RCC 7860 (cell line): ENCODE measurements around the gene SNX32.

Experiments used
- DNase-seq: peaks from one replicate; pipeline ENCODE4 v3.0.0-alpha.2; 2015; ENCODE audit warnings: low spot score
- FAIRE-seq: peaks from 2 replicates; lab custom pipeline; 2012; peaks lifted over from hg19 to GRCh38; lab: Jason Lieb, UNC

SNX32 gene

DNA sequence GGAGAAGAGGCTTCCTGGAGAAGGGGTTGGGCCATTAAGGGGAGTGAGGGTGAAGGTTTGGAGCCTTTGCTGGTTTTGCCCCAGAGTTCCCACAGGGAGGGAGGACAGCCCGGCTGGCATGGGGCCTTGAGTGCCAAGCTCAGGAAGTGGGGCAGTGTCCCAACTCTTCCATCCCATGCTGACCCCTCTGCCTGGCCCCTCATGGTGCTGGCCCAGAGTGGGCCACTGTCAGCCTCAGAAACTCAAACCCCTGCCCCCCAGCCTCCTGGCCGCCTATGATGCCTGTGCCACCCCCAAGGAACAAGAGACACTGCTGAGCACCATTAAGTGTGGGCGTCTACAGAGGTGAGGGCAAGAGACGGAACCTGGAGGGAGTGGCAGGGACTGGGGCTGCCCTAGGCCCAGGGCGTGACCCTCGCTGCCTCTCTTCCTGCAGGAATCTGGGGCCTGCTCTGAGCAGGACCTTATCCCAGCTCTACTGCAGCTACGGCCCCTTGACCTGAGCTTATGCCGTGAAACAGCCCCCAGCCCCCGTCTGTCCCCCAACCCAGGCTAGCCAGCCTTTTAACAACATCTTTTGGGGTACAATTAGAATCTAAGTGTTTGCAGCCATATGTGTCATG lies 31.9 kb downstream of the SNX32 start:
- FAIRE-seq: no peak
- DNase-seq: no peak

DNA sequence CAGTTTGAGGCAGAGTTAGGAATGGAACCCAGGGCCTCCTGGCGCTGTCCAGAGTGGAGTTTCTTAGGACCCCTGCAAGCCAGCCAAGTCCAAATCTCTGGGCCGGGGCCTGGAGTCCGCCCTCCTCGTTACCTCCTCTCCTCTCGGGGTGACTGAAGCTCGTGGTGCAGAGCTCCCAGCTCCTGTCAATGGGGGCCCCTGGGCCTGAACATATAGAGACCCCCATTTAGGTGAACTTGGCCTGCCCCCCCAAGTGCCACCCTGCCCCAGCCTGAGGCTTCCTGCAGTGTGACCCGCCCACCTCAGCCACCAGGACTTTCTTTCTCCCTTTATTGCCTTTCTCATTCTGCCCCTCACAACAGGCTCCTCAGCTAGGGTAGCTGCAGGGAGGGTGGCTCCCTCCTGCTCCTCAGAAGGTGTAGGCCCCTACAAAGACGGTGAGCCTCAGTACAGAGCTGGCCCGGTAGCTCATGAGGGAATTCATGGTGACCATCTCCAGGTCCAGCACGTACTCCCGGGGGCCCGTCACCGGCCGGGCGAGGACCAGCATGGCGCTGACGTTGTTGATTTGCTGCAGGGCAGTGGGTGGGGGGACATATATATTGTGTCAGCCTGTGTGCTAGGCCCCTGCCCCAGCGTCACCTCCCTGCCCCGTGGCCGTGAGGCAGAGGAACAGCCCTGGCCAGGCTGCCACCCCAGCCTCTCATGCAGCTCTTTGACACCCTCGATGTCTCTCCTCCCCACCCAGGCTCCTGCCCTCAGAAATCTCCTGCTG lies 32.9 kb downstream of the SNX32 start:
- FAIRE-seq: no peak

DNA sequence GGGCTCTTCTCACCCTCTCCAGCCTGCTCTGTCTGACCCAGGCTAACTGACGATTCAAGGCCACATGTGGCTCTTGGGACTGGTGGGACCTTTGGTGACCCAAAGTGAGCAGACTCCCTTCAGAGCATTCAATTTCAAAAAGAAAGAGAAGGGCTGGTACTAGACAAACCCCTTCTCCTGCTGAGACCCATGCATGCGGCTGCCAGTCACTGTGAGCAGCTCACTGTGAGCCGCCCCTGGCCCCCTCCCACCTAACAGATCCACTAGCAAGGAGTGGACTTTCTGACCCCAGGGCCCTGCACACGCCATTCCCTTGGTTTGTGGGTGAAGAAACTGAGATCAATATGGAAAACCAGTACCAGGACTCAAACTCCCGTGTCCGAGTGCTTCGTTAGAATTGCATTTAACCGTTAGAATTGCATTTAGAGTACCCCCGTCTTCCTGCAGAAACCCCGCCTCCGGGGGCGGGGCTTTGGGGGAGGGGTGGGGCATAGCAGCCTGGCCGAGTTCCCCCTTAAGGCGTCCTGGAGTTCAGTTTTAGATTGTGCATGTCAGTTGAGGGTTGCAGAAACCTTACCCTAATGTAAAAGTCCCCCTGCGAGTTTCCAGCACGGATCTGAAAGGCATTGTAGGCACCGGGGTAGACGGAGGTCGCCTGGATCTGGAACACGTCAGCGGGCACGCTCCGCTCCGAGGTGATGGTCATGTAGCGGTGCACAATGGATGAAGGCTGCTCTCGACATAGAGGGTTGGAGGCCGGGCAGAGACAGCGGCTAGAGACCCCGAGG lies 33.7 kb downstream of the SNX32 start:
- FAIRE-seq: no peak
- DNase-seq: no peak

More for the DNA sequence above, 32.9 kb downstream of the SNX32 start:
- no peak for DNase-seq

DNA sequence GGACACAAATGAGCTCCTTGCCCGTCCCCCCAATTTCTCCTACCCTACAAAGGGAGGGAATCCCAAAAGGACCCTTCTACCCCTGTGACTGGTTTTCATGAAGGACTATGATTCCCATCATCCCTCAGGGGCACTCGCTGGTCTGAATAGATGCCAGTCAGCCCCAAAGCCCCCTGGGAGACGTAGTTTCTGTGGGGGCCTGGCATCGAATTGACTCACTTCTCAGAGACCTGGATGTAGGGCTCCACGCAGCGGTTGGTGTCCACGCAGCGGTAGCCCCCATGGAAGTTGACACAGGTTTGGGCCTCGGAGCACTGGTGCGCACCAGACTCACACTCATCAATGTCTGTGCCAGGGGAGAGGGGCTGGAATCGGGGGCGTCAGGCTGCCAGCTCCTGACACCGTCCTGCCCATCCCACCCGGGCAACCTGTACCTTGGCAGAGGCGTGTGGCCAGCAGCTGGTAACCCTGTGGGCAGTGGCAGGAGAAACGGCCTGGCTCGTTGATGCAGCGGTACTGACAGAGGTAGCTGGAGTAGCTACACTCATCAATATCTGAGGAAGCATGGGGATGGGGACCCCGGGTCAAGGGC lies 34.4 kb downstream of the SNX32 start:
- FAIRE-seq (no peak), DNase-seq (no peak)

DNA sequence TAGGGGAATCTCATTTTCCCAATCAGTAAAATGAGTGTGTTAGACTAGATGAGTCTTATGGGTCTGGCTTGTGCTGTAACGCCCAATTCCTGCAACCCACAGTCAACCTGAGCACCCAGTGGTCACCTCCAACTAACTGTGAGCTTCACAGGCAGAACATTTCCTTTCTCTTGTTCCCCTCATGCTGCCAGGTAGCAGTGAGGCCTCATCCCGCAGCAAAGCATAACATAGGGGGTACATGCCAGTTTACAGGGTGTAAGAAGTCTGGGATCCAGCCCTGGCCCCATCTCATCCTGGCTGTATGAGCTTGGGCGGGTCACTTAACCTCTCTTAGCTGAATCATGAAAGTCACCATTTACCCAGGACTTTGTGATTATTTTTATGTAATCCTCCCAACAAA lies 35.1 kb downstream of the SNX32 start:
- no peak for DNase-seq
- no peak for FAIRE-seq

DNA sequence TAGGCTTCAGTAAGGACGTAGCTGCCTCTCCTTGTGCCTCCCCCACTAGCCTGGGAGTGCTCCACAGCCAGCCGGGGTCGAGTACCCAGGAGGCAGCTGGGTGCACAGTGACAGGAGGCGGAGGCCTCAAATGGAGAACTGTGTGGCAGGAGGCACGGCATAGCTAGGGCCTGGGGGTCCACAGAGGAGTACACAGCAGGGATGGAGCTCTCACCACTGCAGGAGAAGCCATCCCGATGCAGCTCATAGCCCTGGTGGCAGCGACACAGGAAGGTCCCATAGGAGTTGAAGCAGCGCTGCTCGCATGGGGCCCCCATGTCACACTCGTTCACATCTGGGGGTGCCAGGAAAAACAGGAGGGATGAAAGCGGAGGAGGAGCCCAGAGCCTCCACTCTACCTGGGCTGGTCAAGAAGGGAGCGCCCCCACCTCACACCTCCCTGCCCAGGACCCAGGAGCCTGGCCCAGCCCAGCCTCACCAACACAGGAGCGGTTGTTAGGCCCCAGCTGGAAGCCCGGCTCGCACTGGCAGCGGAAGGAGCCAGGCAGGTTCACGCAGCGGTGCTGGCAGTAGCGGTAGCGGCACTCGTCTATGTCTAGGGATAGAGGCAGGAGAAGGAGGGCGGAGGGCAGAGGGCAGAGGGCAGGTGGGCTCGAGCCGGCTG lies 36.0 kb downstream of the SNX32 start:
- no peak for DNase-seq
- FAIRE-seq: no peak

DNA sequence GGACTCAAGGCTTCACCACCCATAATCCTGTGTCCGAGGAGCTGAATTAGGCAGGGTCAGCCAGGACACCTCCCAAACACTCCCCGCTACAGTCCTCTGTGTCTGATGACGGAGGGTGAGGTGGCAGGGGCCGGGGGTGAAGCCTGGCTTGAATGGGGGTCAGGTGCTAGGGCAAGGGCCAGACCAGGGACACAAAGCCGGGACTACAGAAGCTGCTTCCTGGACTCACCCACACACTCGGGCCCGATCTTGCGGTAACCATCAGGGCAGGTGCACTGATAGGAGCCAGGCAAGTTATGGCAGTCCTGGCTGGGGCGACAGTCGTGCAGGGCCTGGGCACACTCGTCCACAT lies 36.5 kb downstream of the SNX32 start:
- no peak for FAIRE-seq
- no peak for DNase-seq

DNA sequence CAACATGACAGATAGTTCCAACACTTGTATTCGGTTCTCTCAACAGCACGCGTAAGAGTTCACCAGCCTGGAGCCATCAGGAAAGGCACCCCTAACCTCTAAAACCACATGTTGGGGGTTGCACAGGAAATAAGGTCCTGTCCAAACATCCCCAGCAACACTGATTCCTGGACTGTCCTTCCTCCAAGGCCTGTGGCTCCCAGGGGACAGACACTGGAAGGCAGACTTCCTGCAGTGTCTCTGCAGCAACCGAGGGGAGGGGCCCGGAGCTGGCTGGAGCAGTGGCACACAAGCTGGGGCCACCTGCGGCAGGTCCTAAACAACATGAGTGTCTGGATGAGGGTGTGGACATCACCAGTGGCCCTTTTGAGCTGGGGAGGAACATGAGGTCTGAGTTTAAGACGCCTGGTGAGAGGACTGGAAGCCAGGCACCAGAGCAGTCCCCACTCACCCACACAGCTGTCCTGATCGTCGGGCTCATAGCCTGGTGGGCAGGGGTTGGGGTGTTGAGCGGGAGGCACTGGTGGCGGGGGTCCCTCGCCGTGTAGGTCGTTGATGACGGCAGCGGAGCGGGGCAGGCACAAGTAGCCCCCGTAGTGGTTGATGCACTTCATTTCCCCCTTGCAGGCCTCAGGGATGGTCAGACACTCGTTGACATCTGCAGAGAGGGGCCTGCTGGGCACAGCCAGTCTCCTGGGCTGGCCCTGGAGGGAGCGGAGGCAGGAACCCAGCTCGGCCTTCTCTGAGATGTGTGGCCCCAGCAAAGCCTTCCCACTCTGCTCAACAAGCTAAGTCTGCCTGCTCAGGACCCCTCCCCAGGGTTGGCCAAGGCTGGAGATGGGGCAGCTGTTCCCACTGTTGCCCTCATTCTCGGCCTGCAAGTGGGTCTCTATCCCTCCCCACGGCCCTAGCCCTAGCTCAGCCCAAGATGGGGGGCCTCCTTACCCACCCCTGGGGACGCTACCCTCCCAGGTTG lies 37.2 kb downstream of the SNX32 start:
- no peak for FAIRE-seq
- DNase-seq: no peak

DNA sequence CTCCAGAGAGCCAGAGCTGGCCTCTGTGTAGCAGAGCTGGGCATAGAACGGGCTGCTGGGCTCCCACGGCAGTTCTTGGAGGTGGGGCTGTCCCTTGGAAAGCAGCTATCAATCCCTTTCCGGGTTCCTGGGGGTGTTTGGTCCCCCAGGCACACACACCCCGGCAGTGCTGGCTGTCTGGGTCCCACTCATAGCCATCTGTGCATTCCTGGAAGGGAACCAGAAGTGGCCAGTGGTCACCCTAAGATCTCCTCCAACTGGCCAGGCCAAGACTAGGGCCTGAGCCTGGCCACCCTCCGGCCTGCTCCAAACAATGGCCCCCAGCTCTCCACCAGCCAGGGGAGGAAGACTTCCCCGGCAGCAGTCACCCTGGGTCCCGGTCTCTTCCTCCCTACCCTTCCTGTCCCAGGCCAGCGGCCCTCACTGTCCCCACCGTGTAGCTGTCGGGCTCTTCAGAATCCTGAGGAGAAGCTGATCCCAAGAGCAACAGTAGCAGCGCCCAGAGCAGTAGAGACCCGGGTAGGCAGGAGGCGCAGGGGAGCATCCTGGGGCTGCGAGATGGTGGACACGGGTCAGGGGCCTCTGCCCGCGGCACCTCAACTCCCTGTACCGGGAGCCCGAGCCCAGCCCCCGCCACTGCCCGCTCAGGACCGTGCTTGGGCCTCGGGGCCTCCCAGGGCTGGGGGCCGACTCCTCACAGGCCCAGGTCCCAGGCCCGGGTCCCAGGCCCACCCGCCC lies 38.2 kb downstream of the SNX32 start:
- no peak for FAIRE-seq
- DNase-seq: no peak

DNA sequence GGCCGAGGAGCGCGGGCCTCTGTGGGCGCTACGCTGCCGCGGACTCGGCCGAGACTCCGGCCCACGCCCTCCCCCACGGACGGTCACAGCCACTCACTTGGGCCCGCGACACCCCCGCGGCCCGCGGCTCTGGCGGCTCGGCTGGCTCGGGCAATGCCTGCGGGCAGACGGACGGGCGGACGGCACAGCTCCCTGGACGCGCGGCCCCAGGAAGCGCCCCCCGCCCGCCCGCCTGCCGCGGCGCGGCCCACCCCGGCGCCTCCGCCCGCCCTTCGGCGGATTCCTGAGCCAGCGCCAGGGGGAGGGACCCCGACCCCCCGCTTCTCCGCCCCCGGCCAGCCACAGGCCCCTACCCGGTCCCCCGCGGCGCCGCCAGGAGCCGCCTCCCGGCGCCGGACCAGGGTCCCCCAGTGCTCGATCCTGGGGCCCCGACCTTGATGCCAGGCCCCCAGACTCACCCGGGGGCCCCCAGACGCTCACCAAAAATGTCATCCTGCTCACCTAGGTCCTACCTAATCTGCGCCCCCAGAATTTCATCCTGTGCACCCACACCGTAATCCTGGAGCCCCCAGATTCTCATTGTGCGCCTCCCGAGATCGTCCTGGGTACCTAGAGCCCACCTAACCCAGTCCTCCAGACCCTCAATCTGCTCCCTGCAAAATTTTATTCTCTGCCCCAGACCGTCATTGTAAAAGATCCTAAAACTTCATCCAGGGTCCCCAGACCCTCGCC lies 39.0 kb downstream of the SNX32 start, which contains the start of gene EFEMP2:
TSS of gene EFEMP2 (minus strand) at position 215 of the 732 bp plus-strand sequence. CDS start 446 bp downstream, outside the sequence.
- FAIRE-seq: no peak
- no peak for DNase-seq

DNA sequence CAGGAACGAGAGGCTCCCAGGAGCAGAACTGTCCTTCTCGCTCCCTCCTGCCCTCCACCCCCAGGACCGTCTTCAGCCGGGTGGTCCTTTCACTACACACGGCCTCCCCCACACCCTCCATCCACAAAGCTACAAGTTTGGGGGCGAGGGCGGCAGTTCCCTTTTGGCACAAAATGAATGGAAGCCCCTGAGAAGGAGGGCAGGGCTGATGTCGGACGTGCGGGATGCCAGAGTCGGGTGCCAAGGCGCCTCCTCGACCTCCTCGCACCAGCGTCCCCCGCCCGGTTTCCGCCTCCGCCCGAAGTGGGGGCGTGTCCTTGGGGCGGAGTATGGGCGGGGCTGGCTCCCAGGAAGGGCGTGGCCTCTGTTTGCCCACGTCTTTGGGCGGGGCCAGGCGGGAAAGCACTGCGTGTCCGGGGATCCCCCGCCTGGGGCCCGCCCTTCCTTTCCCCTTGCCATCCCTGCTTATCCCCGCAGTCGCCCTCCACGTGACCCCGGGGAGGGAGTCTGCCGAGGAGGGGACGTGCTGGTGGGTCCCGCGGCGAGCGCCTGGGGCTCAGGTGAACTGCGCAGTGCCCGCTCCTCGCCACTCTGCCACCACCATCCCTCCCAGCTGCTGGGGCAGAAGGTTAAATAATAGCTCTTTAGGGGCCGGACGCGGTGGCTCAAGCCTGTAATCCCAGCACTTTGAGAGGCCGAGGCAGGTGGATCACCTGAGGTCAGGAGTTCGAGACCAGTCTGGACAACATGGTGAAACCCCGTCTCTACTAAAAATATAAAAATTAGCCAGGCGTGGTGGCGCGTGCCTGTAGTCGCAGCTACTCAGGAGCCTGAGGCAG lies 39.8 kb downstream of the SNX32 start:
- peak; percentile 55 for FAIRE-seq
- peak; percentile 77 for DNase-seq

DNA sequence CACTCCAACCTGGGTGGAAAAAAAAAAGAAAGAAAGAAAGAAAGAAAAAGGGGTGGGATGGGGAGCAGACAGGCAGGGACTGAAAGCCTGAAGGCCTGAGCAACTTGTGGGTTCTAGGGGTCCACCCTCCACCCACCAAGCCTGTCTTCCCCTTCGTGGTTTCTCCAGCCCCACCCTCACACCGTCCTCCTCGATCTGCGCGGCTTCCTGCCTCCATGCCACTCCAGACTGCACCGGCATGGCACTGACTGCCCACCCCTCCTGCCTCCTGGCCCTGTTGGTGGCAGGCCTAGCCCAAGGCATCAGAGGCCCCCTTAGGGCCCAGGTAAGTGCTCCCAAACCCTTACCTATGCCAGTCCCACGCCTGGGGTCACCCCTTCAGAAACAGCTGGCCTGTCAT lies 45.9 kb downstream of the SNX32 start, which contains the start of gene CTSW:
TSS of gene CTSW (plus strand) at position 221 of the 400 bp plus-strand sequence. CDS start at position 239, 18 bp downstream.
- DNase-seq: no peak
- no peak for FAIRE-seq

DNA sequence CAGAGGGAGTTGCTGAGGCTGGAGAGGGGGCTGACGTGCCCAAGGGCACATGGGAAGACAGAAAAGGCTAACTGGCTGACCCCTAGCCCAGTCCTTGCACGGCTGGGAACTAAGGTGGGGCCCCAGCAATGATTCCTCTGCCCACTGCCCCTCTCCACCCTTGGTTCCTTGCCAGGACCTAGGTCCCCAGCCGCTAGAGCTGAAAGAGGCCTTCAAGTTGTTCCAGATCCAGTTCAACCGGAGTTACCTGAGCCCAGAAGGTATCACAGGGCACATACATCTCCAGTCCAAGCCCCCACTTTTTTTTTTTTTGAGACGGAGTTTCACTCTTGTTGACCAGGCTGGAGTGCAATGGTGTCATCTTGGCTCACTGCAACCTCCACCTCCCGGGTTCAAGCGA lies 46.3 kb downstream of the SNX32 start:
- FAIRE-seq: no peak

DNA sequence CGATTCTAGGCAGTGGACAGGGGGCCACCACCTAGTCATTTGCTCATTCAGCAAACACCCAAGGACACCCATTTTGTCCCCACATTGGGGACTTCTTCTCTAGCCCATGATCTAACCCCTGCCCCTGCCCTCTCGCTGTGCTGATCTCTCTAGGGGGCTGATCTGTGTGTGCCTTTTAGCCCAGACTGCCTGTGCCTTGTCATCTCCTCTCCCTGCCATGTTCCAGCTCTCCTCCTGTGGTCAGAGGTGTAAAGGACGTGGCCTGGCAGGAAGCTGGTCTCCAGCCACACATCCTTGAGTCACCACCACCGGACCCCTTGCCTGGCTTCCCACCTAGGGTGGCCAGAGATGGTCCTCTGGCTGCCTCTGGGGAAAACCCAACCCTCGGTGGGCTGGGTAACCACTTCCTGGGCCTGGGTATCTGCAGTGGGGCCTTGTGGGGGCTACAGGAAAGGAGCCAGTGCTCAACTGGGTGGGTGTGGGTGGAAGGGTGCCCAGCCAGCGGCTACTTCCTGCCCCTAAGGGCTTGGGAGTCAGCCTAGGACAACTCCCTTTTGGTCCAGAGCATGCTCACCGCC lies 47.2 kb downstream of the SNX32 start:
- FAIRE-seq: no peak

More for the DNA sequence above, 46.3 kb downstream of the SNX32 start:
- DNase-seq: no peak

DNA sequence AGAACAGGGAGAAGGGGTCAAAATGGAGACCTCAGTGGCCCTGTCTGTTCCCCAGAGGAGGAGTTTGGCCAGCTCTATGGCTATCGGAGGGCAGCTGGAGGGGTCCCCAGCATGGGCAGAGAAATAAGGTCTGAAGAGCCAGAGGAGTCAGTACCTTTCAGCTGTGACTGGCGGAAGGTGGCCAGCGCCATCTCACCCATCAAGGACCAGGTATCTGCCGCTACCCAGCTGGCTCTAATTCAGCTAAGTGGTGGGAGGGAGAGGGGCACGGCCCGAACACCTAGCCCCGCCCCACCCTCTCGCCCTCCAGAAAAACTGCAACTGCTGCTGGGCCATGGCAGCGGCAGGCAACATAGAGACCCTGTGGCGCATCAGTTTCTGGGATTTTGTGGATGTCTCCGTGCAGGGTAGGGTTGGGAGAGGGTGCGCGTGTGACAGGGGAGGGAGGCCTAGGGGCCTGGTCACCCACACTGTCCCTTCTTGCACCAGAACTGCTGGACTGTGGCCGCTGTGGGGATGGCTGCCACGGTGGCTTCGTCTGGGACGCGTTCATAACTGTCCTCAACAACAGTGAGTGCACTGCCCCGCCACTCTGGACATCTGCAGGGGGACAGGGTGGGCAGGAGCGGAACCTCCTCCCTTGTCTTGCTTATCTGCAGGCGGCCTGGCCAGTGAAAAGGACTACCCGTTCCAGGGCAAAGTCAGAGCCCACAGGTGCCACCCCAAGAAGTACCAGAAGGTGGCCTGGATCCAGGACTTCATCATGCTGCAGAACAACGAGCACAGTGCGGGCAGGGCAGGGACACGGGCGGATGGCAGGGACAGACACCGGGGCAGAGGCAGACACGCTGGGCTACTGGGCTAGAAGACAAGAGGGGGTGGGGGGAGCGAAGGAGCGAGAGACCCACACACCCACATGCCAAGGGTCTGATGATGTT lies 48.6 kb downstream of the SNX32 start:
- DNase-seq: no peak
- no peak for FAIRE-seq

More for the DNA sequence above, 47.2 kb downstream of the SNX32 start:
- DNase-seq: peak; percentile 76
